AG09309 (cell line): ENCODE data around the gene ANP32A.
A peak's percentile ranks its signal among the peaks of the same experiment; 100 is the strongest.

Experiments
- DNase-seq: peaks from one replicate; pipeline ENCODE4 v3.0.0-alpha.2; 2010; ENCODE audit warnings: low read depth
- H3K4me3 ChIP-seq: 2 replicates; pipeline ENCODE4 v1.5.1; 2011; ENCODE audit warnings: mild to moderate bottlenecking, low read depth, low read length, moderate library complexity; ENCODE audit not compliant: control insufficient read depth
- TF ChIP-seq, protein P1 (sequence below): IDR thresholded peaks from 2 replicates; pipeline ENCODE4 v1.5.1; 2011; ENCODE audit warnings: mild to moderate bottlenecking, low read depth, low read length, inconsistent platforms; ENCODE audit not compliant: insufficient read depth, control insufficient read depth; ENCODE audit errors: missing control alignments

ANP32A gene

DNA sequence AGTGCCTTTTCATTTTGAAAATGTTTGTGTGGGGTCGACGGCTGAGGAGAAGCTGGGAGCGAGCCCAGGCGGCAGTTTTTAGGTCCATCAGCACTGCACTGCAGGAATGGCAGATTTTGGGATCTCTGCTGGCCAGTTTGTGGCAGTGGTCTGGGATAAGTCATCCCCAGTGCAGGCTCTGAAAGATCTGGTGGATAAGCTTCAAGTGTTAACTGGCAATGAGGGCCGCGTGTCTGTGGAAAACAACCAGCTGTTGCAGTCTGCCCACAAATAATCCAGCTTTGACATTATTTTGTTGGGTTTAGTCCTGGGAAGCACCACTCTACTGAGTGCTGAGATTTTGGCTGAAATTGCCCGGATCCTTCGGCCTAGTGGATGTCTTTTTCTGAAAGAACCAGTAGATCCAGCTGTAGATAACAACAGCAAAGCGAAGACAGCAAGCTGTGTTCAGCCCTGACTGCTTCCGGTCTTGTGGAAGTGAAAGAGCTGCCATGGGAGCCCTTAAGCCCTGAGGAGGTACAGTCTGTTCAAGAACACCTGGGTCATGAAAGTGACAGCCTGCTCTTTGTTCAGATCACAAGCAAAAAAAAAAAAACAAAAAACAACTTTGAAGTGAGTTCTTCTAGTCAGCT, 13.1 kb upstream of the ANP32A start:
- H3K4me3 ChIP-seq: no peak overlapping the region
- TF ChIP-seq, protein P1, sequence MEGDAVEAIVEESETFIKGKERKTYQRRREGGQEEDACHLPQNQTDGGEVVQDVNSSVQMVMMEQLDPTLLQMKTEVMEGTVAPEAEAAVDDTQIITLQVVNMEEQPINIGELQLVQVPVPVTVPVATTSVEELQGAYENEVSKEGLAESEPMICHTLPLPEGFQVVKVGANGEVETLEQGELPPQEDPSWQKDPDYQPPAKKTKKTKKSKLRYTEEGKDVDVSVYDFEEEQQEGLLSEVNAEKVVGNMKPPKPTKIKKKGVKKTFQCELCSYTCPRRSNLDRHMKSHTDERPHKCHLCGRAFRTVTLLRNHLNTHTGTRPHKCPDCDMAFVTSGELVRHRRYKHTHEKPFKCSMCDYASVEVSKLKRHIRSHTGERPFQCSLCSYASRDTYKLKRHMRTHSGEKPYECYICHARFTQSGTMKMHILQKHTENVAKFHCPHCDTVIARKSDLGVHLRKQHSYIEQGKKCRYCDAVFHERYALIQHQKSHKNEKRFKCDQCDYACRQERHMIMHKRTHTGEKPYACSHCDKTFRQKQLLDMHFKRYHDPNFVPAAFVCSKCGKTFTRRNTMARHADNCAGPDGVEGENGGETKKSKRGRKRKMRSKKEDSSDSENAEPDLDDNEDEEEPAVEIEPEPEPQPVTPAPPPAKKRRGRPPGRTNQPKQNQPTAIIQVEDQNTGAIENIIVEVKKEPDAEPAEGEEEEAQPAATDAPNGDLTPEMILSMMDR: no peak
- DNase-seq: no peak

DNA sequence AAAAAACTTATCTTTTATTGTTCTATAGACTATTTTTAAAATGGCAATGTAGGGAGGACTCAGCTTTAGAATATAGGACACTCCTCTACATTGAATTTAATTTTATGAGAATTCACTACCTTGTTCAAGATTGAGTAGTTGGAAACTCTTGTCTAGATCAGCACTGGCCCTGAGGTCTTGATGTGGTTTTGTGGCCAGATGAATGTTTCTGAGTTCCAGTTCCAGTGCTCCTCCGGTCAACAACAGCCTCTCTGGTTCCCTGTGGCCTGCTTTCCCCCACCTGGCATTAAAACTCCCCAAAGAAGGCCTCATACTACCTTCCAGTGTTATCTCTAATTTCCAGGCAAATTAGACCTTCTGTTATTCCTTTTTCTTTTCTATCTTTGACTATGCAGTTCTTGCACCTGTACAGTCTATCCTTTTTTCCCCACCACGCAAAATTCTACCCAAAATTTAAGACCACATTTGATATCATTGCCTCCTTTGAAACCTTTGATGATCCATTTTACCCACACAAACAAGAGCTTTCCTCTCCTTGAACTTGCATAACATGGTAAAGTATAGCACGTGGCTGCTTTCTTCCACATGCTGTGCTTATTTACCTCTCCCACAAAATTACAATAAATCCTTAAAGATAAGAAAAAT, 9.6 kb upstream of the ANP32A start:
- DNase-seq: no peak
- H3K4me3 ChIP-seq: no peak overlapping the region
- TF ChIP-seq, protein P1: no peak

DNA sequence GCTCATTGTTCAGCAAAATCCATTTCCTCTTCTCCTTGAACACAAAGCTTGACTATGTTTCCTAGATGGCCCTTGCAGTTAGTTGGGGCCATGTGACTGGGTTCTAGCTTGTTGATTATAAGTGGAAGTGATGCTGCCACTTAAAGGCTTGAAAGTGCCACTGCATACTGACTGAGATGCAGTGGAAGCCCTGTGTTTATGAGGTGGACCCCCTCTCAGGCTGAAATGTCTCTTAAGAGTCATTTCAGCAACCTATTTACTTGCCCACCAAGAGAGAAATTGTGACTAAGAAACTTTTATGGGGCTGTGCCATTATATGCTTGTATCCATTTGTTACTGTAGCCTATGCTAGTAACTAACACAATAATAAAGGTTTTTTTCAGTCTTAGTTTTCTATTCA, 8.4 kb upstream of the ANP32A start:
- DNase-seq: no peak
- no peak overlapping the region for H3K4me3 ChIP-seq
- TF ChIP-seq, protein P1: peak; percentile 39

GRCh38 chr15:68823561-68823960, 2.9 kb upstream of the ANP32A start:
- DNase-seq: no peak
- TF ChIP-seq, protein P1: no peak
- H3K4me3 ChIP-seq: no peak overlapping the region

DNA sequence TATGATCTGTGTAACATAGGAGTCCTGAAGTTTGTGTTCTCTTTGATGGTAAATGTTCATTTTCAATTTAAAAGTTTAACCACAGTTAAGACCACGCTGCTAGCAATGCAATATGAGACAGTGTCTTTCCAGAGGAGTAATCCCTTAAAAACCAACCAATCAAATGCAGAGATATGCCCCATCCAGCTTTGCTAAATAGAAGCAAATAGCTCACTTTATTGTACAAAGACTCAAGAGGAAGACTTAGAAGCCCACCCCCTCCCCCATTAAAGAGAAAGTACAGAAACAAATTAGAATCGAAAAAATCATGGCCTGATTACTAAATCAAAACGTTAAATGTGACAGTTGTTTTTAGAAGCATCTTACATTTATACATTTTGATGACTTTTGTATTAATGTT, 2.1 kb upstream of the ANP32A start:
- TF ChIP-seq, protein P1: no peak
- no peak for DNase-seq
- H3K4me3 ChIP-seq: no peak overlapping the region

DNA sequence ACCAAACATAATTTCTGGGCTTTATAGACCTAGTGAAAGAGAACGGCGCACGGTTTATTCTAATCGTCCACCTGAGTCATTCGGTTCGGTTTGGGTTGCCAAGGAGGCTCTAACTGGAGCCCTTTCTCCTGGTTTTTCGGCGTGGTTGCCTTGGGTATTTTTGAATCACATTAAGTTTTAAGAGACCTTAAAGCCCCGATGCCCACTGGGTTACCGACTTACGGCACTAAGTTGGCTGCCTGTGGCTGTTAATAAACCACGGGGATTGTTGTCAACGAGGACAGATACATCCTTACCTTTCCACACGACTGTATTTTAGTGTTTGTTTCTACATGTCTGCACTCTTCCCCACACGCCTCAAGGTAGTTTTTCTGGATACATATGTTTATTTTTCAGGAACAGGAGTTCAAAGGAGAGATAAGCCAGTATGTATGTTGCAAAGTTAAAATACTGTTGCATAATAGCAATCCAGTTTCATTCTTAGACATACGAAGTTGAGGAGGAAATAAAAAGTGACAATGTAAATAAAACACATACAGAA, 1.2 kb upstream of the ANP32A start:
- no peak for DNase-seq
- peak overlapping the region; percentile 98 for H3K4me3 ChIP-seq

More for the DNA sequence above, 1.2 kb upstream of the ANP32A start:
- TF ChIP-seq, protein P1: no peak
